GM21529 (cell line): ENCODE measurements around the gene FAM120B.
A peak's percentile ranks its signal among the peaks of the same experiment; 100 is the strongest.

Experiments
- ATAC-seq: cut with Tn5 transposase; IDR thresholded peaks from one replicate; pipeline ENCODE4 v1.9.1; 2021; ENCODE audit not compliant: unreplicated experiment

The FAM120B gene

DNA sequence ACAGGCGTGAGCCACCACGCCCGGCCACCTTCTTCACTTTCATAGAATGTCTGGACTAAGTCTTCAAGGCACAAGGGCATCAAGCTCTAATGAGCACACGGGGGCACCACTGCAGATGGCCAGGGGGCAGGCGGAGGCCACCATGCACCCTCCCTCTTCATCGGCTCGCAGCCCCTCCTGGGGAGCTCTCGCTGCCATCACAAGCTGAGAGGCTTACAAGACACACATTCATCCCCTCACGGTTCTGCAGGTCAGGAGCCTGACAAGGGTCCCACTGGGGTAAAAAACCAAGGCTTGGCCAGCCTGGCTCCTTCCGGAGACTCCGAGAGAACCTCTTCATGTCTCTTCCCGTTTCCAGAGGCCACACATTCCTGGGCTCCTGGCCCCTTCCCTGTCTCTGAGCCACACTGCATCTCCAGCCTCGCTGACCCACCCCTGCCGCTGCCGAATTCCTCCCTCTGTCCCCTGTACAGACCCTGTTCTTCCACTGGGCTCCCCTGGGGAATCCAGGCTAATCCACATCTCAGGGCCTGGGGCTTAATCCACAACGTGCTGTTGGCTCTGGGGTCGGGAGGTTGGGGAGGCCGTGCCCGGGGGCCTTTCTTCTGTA is 35.5 kb upstream of the FAM120B start:
- no peak for ATAC-seq

- peak; percentile 97 for ATAC-seq
Observed at GRCh38 chr6:170271771-170272314, 34.7 kb upstream of the FAM120B start.

DNA sequence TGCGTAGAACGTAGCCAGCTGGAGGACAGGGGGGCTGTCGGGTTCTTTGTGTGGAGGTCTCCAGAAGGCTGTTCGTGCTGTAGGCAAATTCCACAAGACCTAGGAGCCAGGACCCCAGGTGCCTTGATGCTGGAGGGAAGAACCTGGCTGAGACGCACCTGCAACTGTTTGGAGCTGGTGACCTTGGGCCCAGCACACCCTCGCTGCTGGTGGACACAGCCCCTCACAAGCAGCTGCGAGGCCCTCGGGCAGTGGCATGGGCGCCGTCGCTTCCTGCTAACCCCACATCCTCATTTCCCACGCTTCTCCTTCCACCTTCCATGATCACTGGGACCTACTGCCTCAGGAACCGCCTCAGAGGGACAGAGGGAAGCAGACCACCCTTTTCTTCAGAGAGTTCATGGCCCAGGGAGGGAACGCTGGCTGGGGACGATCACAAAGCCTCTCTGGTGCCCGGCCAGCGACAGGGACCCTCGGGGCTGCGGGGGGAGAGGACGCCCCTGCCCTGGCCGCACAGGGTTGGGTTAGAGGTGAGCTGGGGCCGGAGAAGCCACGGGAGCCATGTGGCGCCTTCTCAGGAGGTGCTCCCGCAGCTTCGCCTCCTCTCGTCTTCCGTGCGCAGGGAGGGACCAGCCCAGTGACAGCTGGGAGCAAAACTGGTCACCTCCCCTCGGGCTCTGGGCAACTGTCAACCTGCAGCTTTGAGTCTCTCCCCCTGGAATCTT is 34.1 kb upstream of the FAM120B start:
- no peak for ATAC-seq

- no peak for ATAC-seq
Observed at GRCh38 chr6:170273191-170273590, 33.4 kb upstream of the FAM120B start.

DNA sequence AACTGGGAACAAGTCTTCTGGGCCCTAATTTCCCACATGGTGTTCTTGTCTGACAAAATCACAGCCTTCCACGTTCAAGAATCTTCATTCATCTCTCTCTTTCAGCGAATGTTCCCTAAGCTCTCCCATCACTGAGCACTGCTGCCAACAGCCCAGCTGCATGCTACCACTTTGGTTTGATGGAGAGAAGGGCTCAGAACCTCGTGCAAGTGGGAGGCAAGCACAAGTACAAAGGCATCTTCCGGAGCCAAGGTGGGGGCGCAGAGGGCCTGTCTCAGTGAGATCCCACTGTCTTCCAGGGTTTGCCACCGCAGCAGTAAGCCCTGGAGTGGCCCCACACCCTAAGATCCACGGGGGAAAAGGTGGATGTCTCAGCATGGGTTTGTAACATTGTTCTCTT is 32.9 kb upstream of the FAM120B start:
- no peak for ATAC-seq

DNA sequence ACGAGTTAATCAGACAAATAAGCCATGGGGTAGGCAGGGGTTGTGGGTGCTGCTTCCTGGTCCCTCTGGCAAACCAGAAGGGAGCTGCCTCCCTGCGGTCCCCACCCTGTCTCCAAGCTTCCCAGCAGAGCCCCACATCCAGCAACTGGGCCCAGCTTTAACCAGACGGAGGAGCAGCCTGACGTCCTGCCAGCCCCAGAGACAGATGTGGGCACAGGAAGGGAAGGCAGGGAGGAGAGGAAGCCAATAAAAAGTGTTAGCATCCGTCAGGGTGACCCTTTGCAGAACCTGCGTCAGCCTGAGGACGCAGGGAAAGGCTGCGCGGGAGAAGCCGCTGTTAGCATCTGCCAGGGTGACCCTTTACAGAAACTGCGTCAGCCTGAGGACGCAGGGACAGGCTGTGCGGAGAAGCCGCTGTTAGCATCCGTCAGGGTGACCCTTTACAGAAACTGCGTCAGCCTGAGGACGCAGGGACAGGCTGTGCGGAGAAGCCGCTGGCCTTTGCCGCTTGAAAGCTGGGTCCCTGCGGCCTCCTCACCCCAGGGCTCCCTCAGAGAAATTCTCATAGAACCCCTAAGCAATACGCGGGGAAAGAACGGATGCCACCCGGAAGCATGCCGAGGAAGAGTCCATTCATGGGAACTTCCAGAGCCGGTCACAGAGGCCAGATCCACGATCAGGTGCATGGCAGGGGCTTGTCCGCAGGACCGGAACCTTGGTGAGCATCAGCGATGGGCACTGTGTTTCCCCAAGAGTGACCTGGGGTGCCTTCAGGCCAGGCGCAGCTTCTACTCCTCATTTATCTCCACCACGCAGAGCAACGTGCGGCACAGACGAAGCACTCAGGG is 31.6 kb upstream of the FAM120B start:
- ATAC-seq, result no peak

- ATAC-seq, result no peak
Observed at GRCh38 chr6:170276369-170277057, 30.0 kb upstream of the FAM120B start.

GRCh38 chr6:170277893-170278742 is 28.4 kb upstream of the FAM120B start:
- ATAC-seq, result no peak

- no peak for ATAC-seq
Observed at GRCh38 chr6:170278743-170279094, 27.8 kb upstream of the FAM120B start.

DNA sequence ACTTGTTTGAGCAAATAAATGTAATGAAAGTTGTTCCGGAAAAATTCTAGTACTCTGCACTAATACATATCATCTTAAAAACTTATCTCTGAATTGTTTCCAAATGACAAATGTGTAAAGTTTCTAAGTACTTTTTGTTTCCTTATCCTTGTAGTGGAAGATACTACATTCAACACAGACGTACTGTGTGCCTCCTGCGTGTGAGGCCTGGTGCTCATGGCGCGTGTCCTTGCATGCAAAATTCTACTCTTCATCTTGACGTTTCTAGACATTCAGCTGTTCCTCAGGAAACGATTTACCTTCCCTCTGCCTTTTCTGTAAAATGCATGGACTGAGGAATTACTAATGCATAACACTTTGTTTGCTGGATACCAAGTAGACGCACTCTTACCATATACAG is 27.1 kb upstream of the FAM120B start:
- ATAC-seq, result no peak

DNA sequence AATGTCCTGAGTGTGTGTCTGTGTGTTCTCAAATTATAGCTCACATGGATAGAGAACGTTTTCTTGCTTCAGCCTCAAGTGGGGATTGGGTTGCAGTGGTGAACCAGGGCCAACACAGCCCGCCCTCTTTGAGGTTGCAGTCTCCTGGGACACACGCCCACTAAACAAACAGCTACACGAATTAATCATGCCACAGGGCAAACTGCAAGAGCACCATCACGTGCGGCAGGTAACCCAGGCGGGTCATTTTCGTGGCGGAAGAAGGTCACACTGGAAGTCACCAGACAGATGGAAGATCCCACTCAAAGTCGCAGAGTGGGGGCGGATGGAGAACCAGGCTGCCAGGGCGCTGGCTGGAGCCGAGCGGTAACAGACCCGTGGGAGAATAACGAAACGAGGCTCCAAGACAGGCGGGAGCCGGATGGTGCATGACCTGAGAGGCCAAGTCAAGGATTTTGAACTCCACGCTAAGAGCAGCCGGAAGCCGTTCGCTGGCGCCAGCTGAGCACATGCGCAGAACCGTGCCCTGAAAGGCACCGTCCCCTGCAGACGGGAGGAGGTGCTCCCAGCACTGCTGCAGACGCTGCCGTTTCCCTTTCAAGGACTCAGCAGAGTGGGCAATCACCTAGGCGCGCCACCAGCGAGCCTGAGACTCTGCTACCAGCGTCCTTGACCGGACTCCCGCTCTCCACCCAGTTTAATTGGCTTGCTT is 26.4 kb upstream of the FAM120B start:
- peak; percentile 82 for ATAC-seq

DNA sequence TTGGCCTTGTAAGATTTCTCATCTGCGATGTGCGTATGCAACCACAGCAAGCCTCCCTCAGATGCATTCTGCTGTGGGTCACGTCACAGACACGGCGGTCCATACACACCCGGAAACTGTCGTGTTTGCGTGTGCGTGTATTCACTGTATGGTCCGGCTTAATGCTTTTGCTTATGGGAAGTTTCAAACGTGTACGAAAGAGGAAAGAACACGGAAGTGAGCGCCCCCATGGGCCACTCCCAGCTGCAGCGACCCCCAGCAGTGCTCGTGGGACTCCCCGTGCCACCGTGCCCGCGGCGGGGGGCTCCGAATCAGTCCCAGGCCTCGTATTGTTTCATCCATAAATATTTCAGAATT is 25.9 kb upstream of the FAM120B start:
- ATAC-seq, result peak; percentile 32

- no peak for ATAC-seq
Observed at GRCh38 chr6:170281331-170282292, 24.9 kb upstream of the FAM120B start.

DNA sequence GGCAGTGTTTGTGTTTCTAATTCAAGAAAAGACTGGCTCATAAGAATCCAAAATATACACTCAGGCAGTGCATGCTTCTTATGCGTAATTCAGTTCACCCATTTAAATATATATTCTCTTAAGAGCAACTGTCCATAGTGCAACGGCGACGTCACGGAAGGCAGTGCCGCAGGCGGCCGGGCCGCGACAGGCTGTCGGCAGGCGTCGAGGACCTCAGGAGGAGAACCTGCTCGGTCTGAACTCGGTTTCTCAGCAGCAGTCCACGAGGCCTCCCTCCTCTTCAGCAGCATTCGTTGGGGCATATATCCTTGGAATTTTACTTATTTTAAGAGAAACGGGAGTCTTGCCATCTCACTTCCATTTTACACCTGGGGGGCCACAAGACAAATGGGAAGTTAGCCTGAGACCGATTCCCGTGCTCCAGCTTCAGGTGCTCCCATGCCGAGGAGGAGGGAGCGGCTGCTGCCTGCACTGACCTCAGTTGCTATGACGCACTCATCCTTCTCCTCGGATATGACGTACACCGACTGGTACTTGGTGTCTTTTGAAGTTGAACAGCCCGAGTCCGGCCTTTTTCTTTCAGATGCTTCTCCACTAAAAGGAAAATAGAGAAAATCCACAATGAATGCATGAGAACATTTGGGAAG is 23.9 kb upstream of the FAM120B start:
- no peak for ATAC-seq

DNA sequence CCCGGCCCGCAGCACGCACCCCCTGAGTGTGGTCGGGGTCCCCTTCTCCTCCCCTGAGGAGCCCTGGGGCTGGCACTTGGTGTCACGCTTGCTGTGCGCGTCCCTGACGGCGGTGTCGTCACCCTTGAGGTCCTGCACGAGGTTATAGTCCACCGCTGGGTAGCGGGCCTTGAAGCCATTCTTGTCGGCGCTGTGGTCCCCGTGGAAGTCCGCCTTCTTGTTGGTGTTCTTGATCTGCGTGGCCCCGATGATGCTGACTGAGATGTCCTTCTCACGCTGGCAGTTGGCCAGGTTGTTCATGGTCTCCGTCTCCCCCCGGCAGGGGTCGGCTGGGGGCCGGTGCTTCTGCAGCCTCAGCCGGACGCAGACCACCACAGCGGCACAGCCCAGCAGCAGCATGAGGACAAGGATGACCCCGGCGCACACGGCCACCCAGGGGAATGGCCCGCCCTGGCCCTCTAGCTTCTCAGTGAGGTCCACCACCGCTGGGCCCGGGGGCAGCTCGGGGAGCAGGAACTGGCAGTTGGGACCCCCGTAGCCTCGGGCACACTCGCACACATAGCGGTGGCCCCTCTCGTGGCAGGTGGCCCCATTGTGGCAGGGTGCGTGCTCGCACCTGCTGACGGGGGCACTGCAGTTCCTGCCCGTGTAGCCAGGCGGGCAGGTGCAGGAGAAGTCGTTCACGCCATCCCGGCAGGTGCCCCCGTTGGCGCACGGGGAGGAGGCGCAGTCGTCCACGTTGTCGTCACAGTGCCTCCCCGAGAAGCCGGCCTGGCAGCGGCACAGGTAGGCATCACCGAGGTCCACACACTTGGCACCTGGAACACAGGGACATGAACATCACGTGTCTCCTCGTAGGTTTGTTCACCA is 23.1 kb upstream of the FAM120B start:
- no peak for ATAC-seq

- no peak for ATAC-seq
Observed at GRCh38 chr6:170284126-170284773, 22.3 kb upstream of the FAM120B start.
